DND-41 (cell line): ENCODE results near the gene FTO.

Source experiments
- EZH2 ChIP-seq: IDR thresholded peaks from 3 replicates; pipeline ENCODE4 v1.6.1; 2012; ENCODE audit warnings: borderline replicate concordance, low read depth, mild to moderate bottlenecking, moderate library complexity, low read length, inconsistent platforms; ENCODE audit not compliant: severe bottlenecking
- TF ChIP-seq, protein P1 (sequence below): IDR thresholded peaks from 2 replicates; pipeline ENCODE4 v1.5.1; 2012; ENCODE audit warnings: borderline replicate concordance, low read length, moderate library complexity, mild to moderate bottlenecking; ENCODE audit not compliant: poor library complexity, severe bottlenecking; ENCODE audit errors: extremely low read depth

DNA sequence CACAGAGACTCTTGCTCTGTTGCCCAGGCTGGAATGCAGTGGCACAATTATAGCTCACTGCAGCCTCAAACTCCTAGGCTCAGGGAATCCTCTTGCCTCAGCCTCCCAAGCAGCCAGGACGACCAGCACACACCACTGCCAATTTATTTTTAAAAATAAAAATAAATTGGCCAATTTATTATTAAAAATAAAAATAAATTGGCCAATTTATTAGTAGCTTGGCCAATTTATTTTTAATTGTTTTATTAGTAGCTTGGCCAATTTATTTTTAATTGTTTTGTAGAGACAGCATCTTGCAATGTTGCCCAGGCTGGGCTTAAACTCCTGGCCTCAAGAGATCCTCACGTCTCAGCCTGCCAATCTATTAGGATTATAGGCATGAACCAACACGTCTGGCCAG, 184.3 kb downstream of the FTO start:
- TF ChIP-seq, protein P1, sequence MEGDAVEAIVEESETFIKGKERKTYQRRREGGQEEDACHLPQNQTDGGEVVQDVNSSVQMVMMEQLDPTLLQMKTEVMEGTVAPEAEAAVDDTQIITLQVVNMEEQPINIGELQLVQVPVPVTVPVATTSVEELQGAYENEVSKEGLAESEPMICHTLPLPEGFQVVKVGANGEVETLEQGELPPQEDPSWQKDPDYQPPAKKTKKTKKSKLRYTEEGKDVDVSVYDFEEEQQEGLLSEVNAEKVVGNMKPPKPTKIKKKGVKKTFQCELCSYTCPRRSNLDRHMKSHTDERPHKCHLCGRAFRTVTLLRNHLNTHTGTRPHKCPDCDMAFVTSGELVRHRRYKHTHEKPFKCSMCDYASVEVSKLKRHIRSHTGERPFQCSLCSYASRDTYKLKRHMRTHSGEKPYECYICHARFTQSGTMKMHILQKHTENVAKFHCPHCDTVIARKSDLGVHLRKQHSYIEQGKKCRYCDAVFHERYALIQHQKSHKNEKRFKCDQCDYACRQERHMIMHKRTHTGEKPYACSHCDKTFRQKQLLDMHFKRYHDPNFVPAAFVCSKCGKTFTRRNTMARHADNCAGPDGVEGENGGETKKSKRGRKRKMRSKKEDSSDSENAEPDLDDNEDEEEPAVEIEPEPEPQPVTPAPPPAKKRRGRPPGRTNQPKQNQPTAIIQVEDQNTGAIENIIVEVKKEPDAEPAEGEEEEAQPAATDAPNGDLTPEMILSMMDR: no peak
- no peak for TF ChIP-seq EZH2
